Measurements from ENCODE around the gene TANGO2. TPM values are rescaled to one million over a fixed set of nuclear protein-coding genes. Genes with fewer than 3 reads are reported as not detected.

TANGO2 gene
- total and polyA plus RNA-seq, 4 donors: 20.7 to 48.8 (median 34.1) TPM

GRCh38 chr22:19980766-19981165 is 40.1 kb upstream of the TANGO2 start:
- WGBS, 2 donors: 86 to 94% methylated on average over 7 of the region's 7 CpGs
- no peak for TF ChIP-seq CTCF (IDR thresholded peaks at IDR 0.05; ENCODE audit: control extremely low read depth, extremely low read depth)
- ATAC-seq (ENCODE audit: insufficient read depth, low FRiP score): no peak

GRCh38 chr22:19981171-19981960 is 39.5 kb upstream of the TANGO2 start:
- Histone ChIP-seq H3K9ac (ENCODE audit: insufficient read depth in 1 of 2, low read length in 2 of 2) (no peak overlapping the region), H3K27ac (ENCODE audit: low read depth in 1 of 2, low read length in 1 of 2) (no peak overlapping the region), H3K4me3 (no peak overlapping the region), H3K36me3 (ENCODE audit: control insufficient read depth in 4 of 4, insufficient read depth in 4 of 4, low read length in 4 of 4) (peaks cover 0 to 14% (median 6%) of the 10 kb centered on the region in 4 donors), H3K27me3 (ENCODE audit: control insufficient read depth in 3 of 3, insufficient read depth in 3 of 3, low read length in 2 of 3) (no peaks in the 10 kb centered on the region), H3K4me1 (ENCODE audit: control insufficient read depth in 5 of 5, insufficient read depth in 5 of 5, low read length in 5 of 5) (peaks cover 4 to 16% (median 11%) of the 10 kb centered on the region in 5 donors), H3K9me3 (ENCODE audit: control insufficient read depth in 4 of 4, insufficient read depth in 3 of 4, low read length in 3 of 4) (no peaks in the 10 kb centered on the region)
- no peak for TF ChIP-seq CTCF (IDR thresholded peaks at IDR 0.05; ENCODE audit: control extremely low read depth, extremely low read depth)
- no peak for ATAC-seq (ENCODE audit: insufficient read depth, low FRiP score)
- 94% methylated on average over 32 to 33 of the region's 33 CpGs for WGBS, 2 donors
- DNase-seq: no peak

More at GRCh38 chr22:19980766-19981165, 40.1 kb upstream of the TANGO2 start:
- no peak overlapping the region for H3K4me3 ChIP-seq
- no peak for DNase-seq
- no peaks in the 10 kb centered on the region for H3K27me3 ChIP-seq (ENCODE audit: control insufficient read depth in 3 of 3, insufficient read depth in 3 of 3, low read length in 2 of 3)
- H3K27ac ChIP-seq (ENCODE audit: low read depth in 1 of 2, low read length in 1 of 2): no peak overlapping the region
- H3K9me3 ChIP-seq (ENCODE audit: control insufficient read depth in 4 of 4, insufficient read depth in 3 of 4, low read length in 3 of 4): no peaks in the 10 kb centered on the region
- H3K4me1 ChIP-seq (ENCODE audit: control insufficient read depth in 5 of 5, insufficient read depth in 5 of 5, low read length in 5 of 5): peaks cover under 1 to 10% (median 6%) of the 10 kb centered on the region in 5 donors
- H3K36me3 ChIP-seq (ENCODE audit: control insufficient read depth in 4 of 4, insufficient read depth in 4 of 4, low read length in 4 of 4): peaks cover 0 to 14% (median 6%) of the 10 kb centered on the region in 4 donors
- no peak overlapping the region for H3K9ac ChIP-seq (ENCODE audit: insufficient read depth in 1 of 2, low read length in 2 of 2)

- H3K27me3 ChIP-seq (ENCODE audit: control insufficient read depth in 3 of 3, insufficient read depth in 3 of 3, low read length in 2 of 3): no peaks in the 10 kb centered on the region
- H3K4me3 ChIP-seq: no peak overlapping the region
- no peak for DNase-seq
- no peak for ATAC-seq (ENCODE audit: insufficient read depth, low FRiP score)
- H3K27ac ChIP-seq (ENCODE audit: low read depth in 1 of 2, low read length in 1 of 2): no peak overlapping the region
- no peaks in the 10 kb centered on the region for H3K9me3 ChIP-seq (ENCODE audit: control insufficient read depth in 4 of 4, insufficient read depth in 3 of 4, low read length in 3 of 4)
- TF ChIP-seq CTCF (IDR thresholded peaks at IDR 0.05; ENCODE audit: control extremely low read depth, extremely low read depth): no peak
- H3K4me1 ChIP-seq (ENCODE audit: control insufficient read depth in 5 of 5, insufficient read depth in 5 of 5, low read length in 5 of 5): peaks cover 4 to 19% (median 11%) of the 10 kb centered on the region in 5 donors
- H3K36me3 ChIP-seq (ENCODE audit: control insufficient read depth in 4 of 4, insufficient read depth in 4 of 4, low read length in 4 of 4): peaks cover 0 to 14% (median 6%) of the 10 kb centered on the region in 4 donors
- WGBS, 2 donors: 95 to 96% methylated on average over 16 of the region's 16 CpGs
- H3K9ac ChIP-seq (ENCODE audit: insufficient read depth in 1 of 2, low read length in 2 of 2): no peak overlapping the region
Observed at GRCh38 chr22:19981961-19982920, 38.7 kb upstream of the TANGO2 start.
